Measurements from ENCODE around the gene TMEM270.
"Not testable (repeated sequence)": the region's sequence is repeated elsewhere in the genome, so short reads cannot be mapped to it uniquely, and the experiment has no call there.

TMEM270 gene

GRCh38 chr7:73844131-73844547, 16.8 kb upstream of the TMEM270 start:
- no peaks in the 10 kb centered on the region for H3K27me3 ChIP-seq (ENCODE audit: insufficient read depth, low read length)
- peaks cover 3% of the 10 kb centered on the region for H3K4me1 ChIP-seq (ENCODE audit: control insufficient read depth, insufficient read depth, low read length, unreplicated experiment)
- no peaks in the 10 kb centered on the region for H3K79me2 ChIP-seq (ENCODE audit: control insufficient read depth, insufficient read depth, low read length, unreplicated experiment)
- no peaks in the 10 kb centered on the region for H3K36me3 ChIP-seq (ENCODE audit: insufficient read depth, low read length)
- no peak overlapping the region for H3K27ac ChIP-seq (ENCODE audit: low read depth, low read length)
- H3K4me3 ChIP-seq (ENCODE audit: low read depth, low read length) = no peak overlapping the region
- H2AFZ ChIP-seq (ENCODE audit: low read length, unreplicated experiment) = no peak overlapping the region

GRCh38 chr7:73844848-73845460, 16.0 kb upstream of the TMEM270 start:
- Histone ChIP-seq H3K27me3 (ENCODE audit: insufficient read depth, low read length) (no peaks in the 10 kb centered on the region), H3K27ac (ENCODE audit: low read depth, low read length) (no peak overlapping the region), H3K4me1 (ENCODE audit: control insufficient read depth, insufficient read depth, low read length, unreplicated experiment) (peaks cover 12% of the 10 kb centered on the region), H2AFZ (ENCODE audit: low read length, unreplicated experiment) (no peak overlapping the region), H3K79me2 (ENCODE audit: control insufficient read depth, insufficient read depth, low read length, unreplicated experiment) (no peaks in the 10 kb centered on the region), H3K36me3 (ENCODE audit: insufficient read depth, low read length) (no peaks in the 10 kb centered on the region), H3K4me3 (ENCODE audit: low read depth, low read length) (no peak overlapping the region)

DNA sequence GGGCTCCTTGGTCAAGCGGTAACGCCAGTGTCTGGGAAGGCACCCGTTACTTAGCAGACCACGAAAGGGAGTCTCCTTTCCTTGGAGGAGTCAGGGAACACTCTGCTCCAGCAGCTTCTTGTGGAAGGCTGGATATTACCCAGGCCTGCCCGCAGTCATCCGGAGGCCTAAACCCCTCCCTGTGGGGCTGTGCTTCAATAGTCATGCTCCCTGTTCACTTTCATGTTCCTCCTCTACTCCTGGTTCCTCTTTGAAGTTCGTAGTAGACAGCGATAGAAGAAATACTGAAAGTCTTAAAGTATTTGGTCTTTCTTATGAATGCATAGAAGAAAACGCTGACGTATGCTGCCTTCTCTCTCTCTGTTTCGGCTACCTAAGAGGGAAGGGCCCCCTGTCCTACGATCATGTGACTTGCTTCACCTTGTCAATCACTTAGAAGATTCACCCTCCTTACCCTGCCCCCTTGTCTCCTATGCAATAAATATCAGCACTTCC, 15.2 kb upstream of the TMEM270 start:
- peaks cover 18% of the 10 kb centered on the region for H3K4me1 ChIP-seq (ENCODE audit: control insufficient read depth, insufficient read depth, low read length, unreplicated experiment)
- H3K79me2 ChIP-seq (ENCODE audit: control insufficient read depth, insufficient read depth, low read length, unreplicated experiment); H2AFZ ChIP-seq (ENCODE audit: low read length, unreplicated experiment); H3K4me3 ChIP-seq (ENCODE audit: low read depth, low read length); H3K27ac ChIP-seq (ENCODE audit: low read depth, low read length); H3K27me3 ChIP-seq (ENCODE audit: insufficient read depth, low read length); H3K36me3 ChIP-seq (ENCODE audit: insufficient read depth, low read length): not testable (repeated sequence)

GRCh38 chr7:73847941-73848723, 12.8 kb upstream of the TMEM270 start:
- no peak overlapping the region for H3K4me3 ChIP-seq (ENCODE audit: low read depth, low read length)
- peaks cover 31% of the 10 kb centered on the region for H3K4me1 ChIP-seq (ENCODE audit: control insufficient read depth, insufficient read depth, low read length, unreplicated experiment)
- no peaks in the 10 kb centered on the region for H3K36me3 ChIP-seq (ENCODE audit: insufficient read depth, low read length)
- H3K27ac ChIP-seq (ENCODE audit: low read depth, low read length) = no peak overlapping the region
- no peak overlapping the region for H2AFZ ChIP-seq (ENCODE audit: low read length, unreplicated experiment)
- no peaks in the 10 kb centered on the region for H3K79me2 ChIP-seq (ENCODE audit: control insufficient read depth, insufficient read depth, low read length, unreplicated experiment)
- no peaks in the 10 kb centered on the region for H3K27me3 ChIP-seq (ENCODE audit: insufficient read depth, low read length)

DNA sequence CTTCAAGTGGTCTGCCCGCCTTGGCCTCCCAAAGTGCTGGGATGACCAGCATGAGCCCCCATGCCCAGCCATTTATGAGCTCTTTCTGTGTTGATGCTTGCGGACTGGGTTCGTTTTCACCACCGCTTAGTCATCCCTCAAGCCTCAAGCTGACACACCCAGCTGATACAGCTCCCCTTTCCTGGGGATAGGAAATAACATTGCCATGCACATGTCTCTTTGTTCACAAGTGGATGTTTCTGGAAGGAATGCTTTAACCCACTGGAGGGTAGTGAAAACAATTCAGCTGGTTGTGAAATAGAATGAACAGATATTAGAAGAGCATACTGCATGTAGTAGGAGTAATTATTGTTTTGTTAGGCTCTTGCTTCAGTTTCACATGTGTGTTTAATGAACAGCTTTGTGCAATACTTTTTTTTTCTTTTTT, 10.2 kb upstream of the TMEM270 start:
- H3K4me1 ChIP-seq (ENCODE audit: control insufficient read depth, insufficient read depth, low read length, unreplicated experiment) = peaks cover 31% of the 10 kb centered on the region
- no peaks in the 10 kb centered on the region for H3K79me2 ChIP-seq (ENCODE audit: control insufficient read depth, insufficient read depth, low read length, unreplicated experiment)
- H3K4me3 ChIP-seq (ENCODE audit: low read depth, low read length) = peak overlapping the region; percentile 47; the same call in 1 of the 2 replicates
- no peaks in the 10 kb centered on the region for H3K36me3 ChIP-seq (ENCODE audit: insufficient read depth, low read length)
- H3K27ac ChIP-seq (ENCODE audit: low read depth, low read length) = peak overlapping the region; percentile 96
- H3K27me3 ChIP-seq (ENCODE audit: insufficient read depth, low read length) = no peaks in the 10 kb centered on the region
- H2AFZ ChIP-seq (ENCODE audit: low read length, unreplicated experiment) = no peak overlapping the region

DNA sequence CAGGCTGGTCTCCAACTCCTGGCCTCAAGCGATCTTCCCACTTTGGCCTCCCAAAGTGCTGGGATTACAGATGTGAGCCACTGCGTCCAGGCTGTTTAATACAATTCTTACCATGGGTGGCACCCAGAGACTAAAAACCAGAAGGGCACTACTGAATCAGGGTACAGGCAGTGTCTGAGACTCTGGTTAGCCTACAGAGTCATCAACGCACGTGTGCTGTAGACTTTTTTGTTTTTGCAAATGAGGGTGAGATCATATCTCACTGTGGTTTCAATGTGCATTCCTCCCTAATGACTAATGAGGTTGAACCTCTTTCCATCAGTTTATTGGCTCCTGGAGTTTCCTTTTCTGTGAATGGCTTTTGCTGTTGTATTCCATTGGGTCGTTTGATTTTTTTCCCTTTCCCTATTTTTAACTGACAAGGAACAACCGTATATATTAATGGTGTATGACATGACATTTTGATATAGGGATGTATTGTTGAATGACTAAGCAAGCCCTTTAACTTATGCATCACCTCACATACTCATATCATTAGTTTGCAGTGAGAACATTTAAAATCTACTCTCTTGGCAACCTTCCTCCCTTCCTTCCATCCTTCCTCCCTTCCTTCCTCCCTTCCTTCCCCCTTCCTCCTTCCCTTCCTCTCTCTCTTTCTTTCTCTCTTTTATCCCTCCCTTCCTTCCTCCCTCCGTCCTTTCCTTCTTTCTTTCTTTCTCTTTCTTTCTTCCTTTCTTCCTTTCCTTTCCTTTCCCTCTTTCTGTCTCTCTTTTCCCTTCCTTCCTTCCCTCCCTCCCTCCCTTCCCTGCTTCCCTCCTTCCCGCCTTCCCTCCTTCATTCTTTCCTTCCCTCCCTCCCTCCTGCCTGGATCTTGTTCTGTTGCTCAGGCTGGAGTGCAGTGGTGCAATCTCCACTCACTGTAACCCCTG, 9.3 kb upstream of the TMEM270 start:
- Histone ChIP-seq H2AFZ (ENCODE audit: low read length, unreplicated experiment) (peak overlapping the region; percentile 2), H3K4me3 (ENCODE audit: low read depth, low read length) (peak overlapping the region; percentile 47), H3K27ac (ENCODE audit: low read depth, low read length) (peak overlapping the region; percentile 96), H3K36me3 (ENCODE audit: insufficient read depth, low read length) (no peaks in the 10 kb centered on the region), H3K79me2 (ENCODE audit: control insufficient read depth, insufficient read depth, low read length, unreplicated experiment) (no peaks in the 10 kb centered on the region), H3K27me3 (ENCODE audit: insufficient read depth, low read length) (no peaks in the 10 kb centered on the region), H3K4me1 (ENCODE audit: control insufficient read depth, insufficient read depth, low read length, unreplicated experiment) (peaks cover 31% of the 10 kb centered on the region)

GRCh38 chr7:73852500-73852899, 8.5 kb upstream of the TMEM270 start:
- Histone ChIP-seq H3K27me3 (ENCODE audit: insufficient read depth, low read length) (no peaks in the 10 kb centered on the region), H2AFZ (ENCODE audit: low read length, unreplicated experiment) (no peak overlapping the region), H3K4me3 (ENCODE audit: low read depth, low read length) (no peak overlapping the region), H3K27ac (ENCODE audit: low read depth, low read length) (peak overlapping the region; percentile 96), H3K79me2 (ENCODE audit: control insufficient read depth, insufficient read depth, low read length, unreplicated experiment) (no peaks in the 10 kb centered on the region), H3K36me3 (ENCODE audit: insufficient read depth, low read length) (no peaks in the 10 kb centered on the region), H3K4me1 (ENCODE audit: control insufficient read depth, insufficient read depth, low read length, unreplicated experiment) (peaks cover 31% of the 10 kb centered on the region)

- Histone ChIP-seq H3K27ac (ENCODE audit: low read depth, low read length) (no peak overlapping the region), H2AFZ (ENCODE audit: low read length, unreplicated experiment) (no peak overlapping the region), H3K27me3 (ENCODE audit: insufficient read depth, low read length) (no peaks in the 10 kb centered on the region), H3K79me2 (ENCODE audit: control insufficient read depth, insufficient read depth, low read length, unreplicated experiment) (no peaks in the 10 kb centered on the region), H3K36me3 (ENCODE audit: insufficient read depth, low read length) (no peaks in the 10 kb centered on the region), H3K4me3 (ENCODE audit: low read depth, low read length) (no peak overlapping the region), H3K4me1 (ENCODE audit: control insufficient read depth, insufficient read depth, low read length, unreplicated experiment) (peaks cover 6% of the 10 kb centered on the region)
Measured at GRCh38 chr7:73856941-73857340, 4.0 kb upstream of the TMEM270 start.

- Histone ChIP-seq H3K4me1 (ENCODE audit: control insufficient read depth, insufficient read depth, low read length, unreplicated experiment) (no peaks in the 10 kb centered on the region), H3K79me2 (ENCODE audit: control insufficient read depth, insufficient read depth, low read length, unreplicated experiment) (no peaks in the 10 kb centered on the region), H2AFZ (ENCODE audit: low read length, unreplicated experiment) (no peak overlapping the region), H3K4me3 (ENCODE audit: low read depth, low read length) (no peak overlapping the region), H3K27me3 (ENCODE audit: insufficient read depth, low read length) (no peaks in the 10 kb centered on the region), H3K36me3 (ENCODE audit: insufficient read depth, low read length) (no peaks in the 10 kb centered on the region), H3K27ac (ENCODE audit: low read depth, low read length) (no peak overlapping the region)
Measured at GRCh38 chr7:73858807-73859206, 2.2 kb upstream of the TMEM270 start.

DNA sequence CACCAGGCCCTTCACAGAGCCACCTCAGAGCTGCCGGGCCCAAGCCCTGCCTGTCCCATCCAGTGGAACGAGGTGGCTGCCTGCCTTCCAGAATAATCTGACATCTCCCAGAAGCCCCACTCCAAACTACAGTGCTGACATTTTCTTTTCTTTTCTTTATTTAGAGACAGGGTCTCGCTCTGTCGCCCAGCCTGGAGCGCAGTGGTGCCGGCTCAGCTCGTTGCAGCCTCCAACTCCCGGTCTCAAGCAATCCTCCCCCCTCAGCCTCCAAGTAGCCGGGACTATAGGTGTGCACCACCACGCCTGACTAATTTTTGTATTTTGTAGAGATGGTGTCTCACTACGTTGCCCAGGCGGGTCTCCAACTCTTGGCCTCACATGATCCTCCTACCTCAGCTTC, 346 bp downstream of the TMEM270 start:
- Histone ChIP-seq H3K27me3 (ENCODE audit: insufficient read depth, low read length) (no peaks in the 10 kb centered on the region), H3K79me2 (ENCODE audit: control insufficient read depth, insufficient read depth, low read length, unreplicated experiment) (no peaks in the 10 kb centered on the region), H2AFZ (ENCODE audit: low read length, unreplicated experiment) (no peak overlapping the region), H3K4me1 (ENCODE audit: control insufficient read depth, insufficient read depth, low read length, unreplicated experiment) (no peaks in the 10 kb centered on the region), H3K36me3 (ENCODE audit: insufficient read depth, low read length) (no peaks in the 10 kb centered on the region), H3K27ac (ENCODE audit: low read depth, low read length) (no peak overlapping the region), H3K4me3 (ENCODE audit: low read depth, low read length) (no peak overlapping the region)
